Measurements from ENCODE around the gene HOOK1. TPM values are rescaled to one million over a fixed set of nuclear protein-coding genes. Genes with fewer than 3 reads are reported as not detected.

The HOOK1 gene
- total RNA-seq, 1 donor from 2014 or later: 67.6 TPM

- Mint-ChIP-seq H3K4me1 (peaks cover 30% of the 10 kb centered on the region), H3K27me3 (ENCODE audit: low read depth) (no peaks in the 10 kb centered on the region), H3K27ac (no peak overlapping the region), H3K36me3 (no peaks in the 10 kb centered on the region), H3K9me3 (no peaks in the 10 kb centered on the region), H3K4me3 (no peak overlapping the region)
- no peak for DNase-seq (ENCODE audit: low spot score in 2 of 2, unreplicated experiment in 2 of 2)
- TF ChIP-seq CTCF (IDR thresholded peaks at IDR 0.05; ENCODE audit: unreplicated experiment): no peak
These were observed 84.2 kb downstream of the HOOK1 start for GRCh38 chr1:59898927-59899326.

GRCh38 chr1:59900640-59901039 is 85.9 kb downstream of the HOOK1 start:
- Mint-ChIP-seq H3K27me3 (ENCODE audit: low read depth) (no peaks in the 10 kb centered on the region), H3K36me3 (no peaks in the 10 kb centered on the region), H3K4me1 (peaks cover 30% of the 10 kb centered on the region), H3K27ac (no peak overlapping the region), H3K4me3 (no peak overlapping the region), H3K9me3 (no peaks in the 10 kb centered on the region)
- no peak for TF ChIP-seq CTCF (IDR thresholded peaks at IDR 0.05; ENCODE audit: unreplicated experiment)
- no peak for DNase-seq (ENCODE audit: low spot score in 2 of 2, unreplicated experiment in 2 of 2)

- H3K4me3 Mint-ChIP-seq: no peak overlapping the region
These were observed 87.1 kb downstream of the HOOK1 start for GRCh38 chr1:59901770-59902388.

GRCh38 chr1:59903141-59903754 is 88.5 kb downstream of the HOOK1 start:
- Mint-ChIP-seq H3K27me3 (ENCODE audit: low read depth) (no peaks in the 10 kb centered on the region), H3K9me3 (no peaks in the 10 kb centered on the region), H3K36me3 (no peaks in the 10 kb centered on the region), H3K27ac (no peak overlapping the region), H3K4me3 (no peak overlapping the region), H3K4me1 (peaks cover 35% of the 10 kb centered on the region)
- no peak for TF ChIP-seq CTCF (IDR thresholded peaks at IDR 0.05; ENCODE audit: unreplicated experiment)
- no peak for DNase-seq (ENCODE audit: low spot score in 2 of 2, unreplicated experiment in 2 of 2)

More at GRCh38 chr1:59901770-59902388, 87.1 kb downstream of the HOOK1 start:
- no peak for DNase-seq (ENCODE audit: low spot score in 2 of 2, unreplicated experiment in 2 of 2)
- H3K27ac Mint-ChIP-seq: peak overlapping the region; percentile 2
- no peaks in the 10 kb centered on the region for H3K27me3 Mint-ChIP-seq (ENCODE audit: low read depth)
- TF ChIP-seq CTCF (IDR thresholded peaks at IDR 0.05; ENCODE audit: unreplicated experiment): no peak
- no peaks in the 10 kb centered on the region for H3K36me3 Mint-ChIP-seq
- peaks cover 32% of the 10 kb centered on the region for H3K4me1 Mint-ChIP-seq
- H3K9me3 Mint-ChIP-seq: no peaks in the 10 kb centered on the region

GRCh38 chr1:59906931-59907330 is 92.2 kb downstream of the HOOK1 start:
- no peaks in the 10 kb centered on the region for H3K27me3 Mint-ChIP-seq (ENCODE audit: low read depth)
- peaks cover 7% of the 10 kb centered on the region for H3K36me3 Mint-ChIP-seq
- TF ChIP-seq CTCF (IDR thresholded peaks at IDR 0.05; ENCODE audit: unreplicated experiment): no peak
- no peaks in the 10 kb centered on the region for H3K9me3 Mint-ChIP-seq
- H3K27ac Mint-ChIP-seq: no peak overlapping the region
- no peak overlapping the region for H3K4me3 Mint-ChIP-seq
- H3K4me1 Mint-ChIP-seq: peaks cover 12% of the 10 kb centered on the region
- no peak for DNase-seq (ENCODE audit: low spot score in 2 of 2, unreplicated experiment in 2 of 2)
